Fibroblast of lung (primary cell): ENCODE data around the gene GPR157. TPM values are rescaled to one million over a fixed set of nuclear protein-coding genes. Genes with fewer than 3 reads are reported as not detected.

Source experiments
- DNase-seq, 2 donors: peaks; one replicate each; pipeline versions ENCODE4 v3.0.0 to v3.0.0-alpha.2; 2010; ENCODE audit warnings: low read depth in 2 of 2
- H2AFZ ChIP-seq: 2 replicates; pipeline ENCODE4 v1.5.1; 2012; ENCODE audit warnings: low read length, control low read depth, inconsistent platforms
- H3K27ac ChIP-seq: 2 replicates; pipeline ENCODE4 v1.5.1; 2011; ENCODE audit warnings: low read length, control low read depth; ENCODE audit not compliant: insufficient read depth
- H3K27me3 ChIP-seq: 2 replicates; pipeline ENCODE4 v1.5.1; 2011; ENCODE audit warnings: mild to moderate bottlenecking, low read length; ENCODE audit not compliant: control insufficient read depth, insufficient read depth
- H3K36me3 ChIP-seq: 2 replicates; pipeline ENCODE4 v1.5.1; 2011; ENCODE audit warnings: low read length; ENCODE audit not compliant: control insufficient read depth, insufficient read depth
- H3K4me1 ChIP-seq: 2 replicates; pipeline ENCODE4 v1.5.1; 2011; ENCODE audit warnings: low read length; ENCODE audit not compliant: control insufficient read depth, insufficient read depth; ENCODE audit errors: extremely low read depth
- H3K4me2 ChIP-seq: 2 replicates; pipeline ENCODE4 v1.5.1; 2011; ENCODE audit warnings: low read length, control low read depth; ENCODE audit not compliant: insufficient read depth; ENCODE audit errors: extremely low read depth
- H3K4me3 ChIP-seq, 4 experiments: fragments of 200-600 bp in 1 of 4; sonication (generic) in 1 of 4; replicated peaks in 1 of 4; 2 replicates each; pipeline ENCODE4 v1.5.1; 2011 to 2016; ENCODE audit warnings: low read length in 4 of 4, low read depth in 3 of 4, mild to moderate bottlenecking in 3 of 4, control low read depth in 2 of 4, inconsistent platforms in 1 of 4, mixed read lengths in 1 of 4; ENCODE audit not compliant: insufficient read depth in 1 of 4; ENCODE audit errors: control extremely low read depth in 1 of 4
- H3K79me2 ChIP-seq: 2 replicates; pipeline ENCODE4 v1.5.1; 2012; ENCODE audit warnings: mild to moderate bottlenecking, low read length, inconsistent platforms; ENCODE audit not compliant: control insufficient read depth, insufficient read depth
- H3K9ac ChIP-seq: 2 replicates; pipeline ENCODE4 v1.5.1; 2011; ENCODE audit warnings: mild to moderate bottlenecking, low read length, control low read depth; ENCODE audit not compliant: insufficient read depth
- H3K9me3 ChIP-seq: 2 replicates; pipeline ENCODE4 v1.5.1; 2012; ENCODE audit warnings: low read depth, low read length; ENCODE audit not compliant: control insufficient read depth, insufficient read depth
- H4K20me1 ChIP-seq: 2 replicates; pipeline ENCODE4 v1.5.1; 2011; ENCODE audit warnings: low read length; ENCODE audit not compliant: control insufficient read depth, insufficient read depth; ENCODE audit errors: extremely low read depth
- CTCF ChIP-seq, 2 donors: IDR thresholded peaks in 1 of 2; conservative IDR thresholded peaks in 1 of 2; 1 replicate in 1 of 2; 2 replicates in 1 of 2; pipeline ENCODE4 v1.5.1; 2011 to 2012; ENCODE audit warnings: low read length in 2 of 2, control low read depth in 1 of 2, inconsistent platforms in 1 of 2, low read depth in 1 of 2, mild to moderate bottlenecking in 1 of 2
- EZH2 ChIP-seq: IDR thresholded peaks from 2 replicates; pipeline ENCODE4 v1.5.1; 2012; ENCODE audit warnings: low read length, control low read depth, mild to moderate bottlenecking; ENCODE audit errors: missing control alignments
- polyA plus RNA-seq, 2 donors: library from polyadenylated mRNA; depleted of rRNA in 1 of 2; stranded (reverse) in 1 of 2; unstranded in 1 of 2; fragments of >200 nt; gene quantifications; 2 replicates each; pipeline ENCODE4 v1.2.1, GENCODE V29; 2011 to 2012; ENCODE audit warnings: missing spikeins in 1 of 2
- total RNA-seq: library from RNA; depleted of rRNA; stranded (reverse); fragments of >200 nt; gene quantifications from 2 replicates; pipeline ENCODE4 v1.2.1, GENCODE V29; 2014

Gene GPR157
- total and polyA plus RNA-seq, 2 donors (not counting 1 experiment from before 2014, with no cell fraction given) = 0.82 to 3.1 TPM

DNA sequence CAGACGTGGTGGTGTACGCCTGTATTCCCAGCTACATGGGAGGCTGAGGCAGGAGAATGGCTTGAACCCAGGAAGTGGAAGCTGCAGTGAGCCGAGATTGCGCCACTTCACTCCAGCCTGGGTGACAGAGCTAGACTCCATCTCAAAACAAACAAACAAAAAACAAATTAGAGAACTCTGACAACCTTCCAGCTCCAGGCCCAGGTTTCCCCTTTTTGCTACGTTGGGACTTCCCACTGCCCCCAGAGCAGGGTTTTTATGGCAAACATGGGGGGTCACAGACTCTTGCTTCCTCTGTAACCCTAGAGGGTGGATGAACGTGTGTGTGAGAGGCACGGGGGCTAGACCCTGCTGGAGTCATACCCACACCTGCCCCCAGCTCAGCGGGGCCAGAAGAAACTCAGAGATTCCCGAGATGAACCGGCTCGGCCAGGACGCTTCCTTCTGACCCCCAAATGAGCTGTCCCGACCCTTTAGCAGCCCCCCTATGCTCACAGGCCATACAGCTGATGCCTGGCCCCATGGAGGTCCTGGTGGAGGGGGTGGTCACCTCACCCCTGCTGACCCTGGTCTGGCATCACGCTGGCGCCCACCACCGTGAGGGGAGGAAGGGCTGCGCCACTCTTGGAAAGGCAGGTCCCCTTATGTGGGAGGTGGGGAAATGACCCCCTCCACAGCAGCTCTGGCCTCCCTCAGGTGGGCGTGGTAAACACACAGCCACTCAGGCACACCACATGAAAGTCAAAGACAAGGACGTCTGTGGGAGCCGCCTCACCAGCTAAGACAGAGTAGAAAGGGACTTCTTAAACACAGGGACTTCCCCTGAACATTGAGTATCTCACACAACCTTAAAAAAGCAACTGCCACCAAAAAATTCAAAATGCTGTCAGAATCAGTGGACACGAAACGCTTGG lies 7.1 kb downstream of the GPR157 start:
- no peaks in the 10 kb centered on the region for H3K27me3 ChIP-seq

DNA sequence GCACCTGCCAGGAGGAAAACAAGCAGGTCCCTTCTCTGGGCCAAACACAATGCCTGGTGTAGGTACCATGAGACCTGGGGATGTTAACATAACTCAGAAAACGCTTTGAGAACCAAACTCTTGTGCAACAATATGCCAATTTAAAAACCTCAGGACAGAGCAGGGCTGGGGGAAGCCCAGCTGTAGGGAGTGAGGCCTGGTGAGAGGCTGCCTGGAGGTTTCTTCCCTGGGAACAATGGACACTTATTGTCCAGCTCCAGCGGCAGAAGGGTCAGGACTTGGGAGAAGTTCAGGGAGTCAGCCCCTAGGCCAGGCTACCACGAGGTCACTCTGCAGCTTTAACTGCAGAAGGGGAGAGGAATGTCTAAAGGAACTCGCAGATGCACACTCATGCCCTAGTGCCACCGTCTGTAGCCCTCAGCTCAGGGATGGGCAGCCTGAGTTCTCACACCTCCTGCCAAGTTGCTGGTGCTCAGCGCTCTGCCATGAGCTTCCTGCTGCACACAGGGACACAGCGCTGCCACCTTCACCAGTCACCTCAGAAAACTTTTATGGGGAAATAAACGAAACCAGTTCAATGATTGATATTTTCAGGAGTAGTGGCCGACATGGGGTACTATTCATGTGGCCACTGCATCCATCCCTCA lies 8.5 kb downstream of the GPR157 start:
- Histone ChIP-seq H3K9ac (no peak overlapping the region), H3K36me3 (no peaks in the 10 kb centered on the region), H3K27me3 (no peaks in the 10 kb centered on the region), H3K4me3 (no peak overlapping the region), H2AFZ (no peak overlapping the region), H3K79me2 (no peaks in the 10 kb centered on the region), H3K27ac (no peak overlapping the region), H3K4me2 (no peak overlapping the region), H3K4me1 (no peaks in the 10 kb centered on the region), H3K9me3 (no peaks in the 10 kb centered on the region), H4K20me1 (no peaks in the 10 kb centered on the region)
- TF ChIP-seq EZH2 (no peak), CTCF (conservative IDR thresholded peaks at IDR 0.05 in 1 of 2, IDR thresholded peaks at IDR 0.05 in 1 of 2; ENCODE audit: low read depth in 1 of 2, low read length in 2 of 2) (no peak)
- no peak for DNase-seq

More for the DNA sequence above, 7.1 kb downstream of the GPR157 start:
- DNase-seq = no peak
- Histone ChIP-seq H3K27ac (no peak overlapping the region), H2AFZ (no peak overlapping the region), H3K9ac (no peak overlapping the region), H3K4me1 (no peaks in the 10 kb centered on the region), H3K9me3 (no peaks in the 10 kb centered on the region), H3K4me3 (no peak overlapping the region), H4K20me1 (no peaks in the 10 kb centered on the region), H3K79me2 (no peaks in the 10 kb centered on the region), H3K36me3 (no peaks in the 10 kb centered on the region), H3K4me2 (no peak overlapping the region)
- no peak for TF ChIP-seq CTCF (conservative IDR thresholded peaks at IDR 0.05 in 1 of 2, IDR thresholded peaks at IDR 0.05 in 1 of 2; ENCODE audit: low read depth in 1 of 2, low read length in 2 of 2)
- TF ChIP-seq EZH2 = no peak

DNA sequence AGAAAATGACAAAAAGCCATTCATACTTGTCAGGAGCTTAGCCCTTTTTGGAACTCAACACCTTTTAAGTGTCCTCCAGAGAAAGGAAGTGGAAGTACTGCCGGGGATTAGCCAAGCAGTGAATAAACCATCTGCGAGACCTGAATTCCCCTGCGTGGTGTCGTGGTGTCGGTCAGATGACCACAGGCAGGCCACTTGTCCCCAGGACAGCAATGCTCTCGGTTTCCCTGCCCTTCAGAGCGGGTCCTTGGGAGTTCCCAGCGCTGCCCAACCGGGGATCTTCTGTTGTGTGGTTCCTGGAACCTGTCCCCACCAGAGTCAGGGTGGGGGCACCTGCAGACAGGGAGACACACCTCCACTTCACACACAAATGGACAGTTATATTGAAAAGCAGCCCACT lies 9.2 kb downstream of the GPR157 start:
- no peaks in the 10 kb centered on the region for H3K9me3 ChIP-seq
- H4K20me1 ChIP-seq = no peaks in the 10 kb centered on the region
- H3K9ac ChIP-seq = no peak overlapping the region
- H3K4me1 ChIP-seq = no peaks in the 10 kb centered on the region
- H3K27me3 ChIP-seq = no peaks in the 10 kb centered on the region
- H3K79me2 ChIP-seq = no peaks in the 10 kb centered on the region
- H2AFZ ChIP-seq = no peak overlapping the region
- TF ChIP-seq CTCF (conservative IDR thresholded peaks at IDR 0.05 in 1 of 2, IDR thresholded peaks at IDR 0.05 in 1 of 2; ENCODE audit: low read depth in 1 of 2, low read length in 2 of 2) = no peak
- TF ChIP-seq EZH2 = no peak
- H3K36me3 ChIP-seq = no peaks in the 10 kb centered on the region
- no peak overlapping the region for H3K4me2 ChIP-seq
- H3K4me3 ChIP-seq = no peak overlapping the region
- DNase-seq = no peak
- no peak overlapping the region for H3K27ac ChIP-seq
